Stomach (tissue), 9 donors: Measurements from ENCODE around the gene DRAP1. TPM values are rescaled to one million over a fixed set of nuclear protein-coding genes. Genes with fewer than 3 reads are reported as not detected.

ENCODE experiments used
- DNase-seq, 2 donors: peaks; one replicate each; pipeline versions ENCODE4 v3.0.0 to v3.0.0-alpha.2; 2013 to 2019
- H3K27ac ChIP-seq, 5 donors: fragments of 200-600 bp in 4 of 5; sonication (generic) in 4 of 5; one replicate each; pipeline ENCODE4 v1.5.1; 2013 to 2019; ENCODE audit warnings: mild to moderate bottlenecking in 1 of 5, moderate library complexity in 1 of 5
- H3K27me3 ChIP-seq, 3 donors: fragments of 200-600 bp; sonication (generic); one replicate each; pipeline ENCODE4 v1.5.1; 2017 to 2019; ENCODE audit warnings: mixed run types in 1 of 3
- H3K36me3 ChIP-seq, 4 donors: fragments of 200-600 bp; sonication (generic); 1 replicate in 3 of 4; 2 replicates in 1 of 4; pipeline ENCODE4 v1.5.1; 2016 to 2019
- H3K4me1 ChIP-seq, 4 donors: fragments of 200-600 bp; sonication (generic); one replicate each; pipeline ENCODE4 v1.5.1; 2016 to 2019
- H3K4me3 ChIP-seq, 4 donors: fragments of 200-600 bp; sonication (generic) in 3 of 4; one replicate each; pipeline ENCODE4 v1.5.1; 2016 to 2019; ENCODE audit warnings: mild to moderate bottlenecking in 1 of 4
- H3K9me3 ChIP-seq, 4 donors: fragments of 200-600 bp; sonication (generic); one replicate each; pipeline ENCODE4 v1.5.1; 2016 to 2019
- CTCF ChIP-seq, 7 experiments: fragments of 450-650 bp in 4 of 7; fragments of 200-600 bp in 3 of 7; sonication (generic) in 3 of 7; IDR thresholded peaks; one replicate each; pipeline ENCODE4 v1.5.1; 2016 to 2019; ENCODE audit warnings: antibody characterized with exemption in 7 of 7, control low read depth in 2 of 7, mild to moderate bottlenecking in 1 of 7
- EP300 ChIP-seq: sonication (generic); formaldehyde crosslinking; IDR thresholded peaks from one replicate; pipeline ENCODE4 v1.6.1; 2017; ENCODE audit warnings: antibody characterized with exemption
- POLR2A ChIP-seq, 4 donors: fragments of 450-650 bp; IDR thresholded peaks; one replicate each; pipeline ENCODE4 v1.6.1; 2016; ENCODE audit warnings: antibody characterized with exemption in 4 of 4, control low read depth in 2 of 4, mild to moderate bottlenecking in 1 of 4, moderate library complexity in 1 of 4
- POLR2AphosphoS5 ChIP-seq, 3 donors: sonication (generic); formaldehyde crosslinking; IDR thresholded peaks; one replicate each; pipeline ENCODE4 v1.6.1; 2016; ENCODE audit warnings: antibody characterized with exemption in 3 of 3
- WGBS, 5 donors: extraction: QIAGEN DNeasy Blood & Tissue Kit in 3 of 5; methylation state at CpG; one replicate each; pipeline versions ENCODE4 v1.1.5 to v1.1.7; 2013 to 2018; 5-methylcytosine and 5-hydroxymethylcytosine counted together
- intact Hi-C: fragments of 100-400 bp; cut with DNase I; formaldehyde crosslinking; loops from one replicate; pipeline ENCODE4 v1.15.1; 2023; ENCODE audit warnings: low total_unique reads
- polyA plus RNA-seq, 3 donors: library from polyadenylated mRNA; stranded (reverse); fragments of 200-250 nt; gene quantifications; one replicate each; pipeline ENCODE4 v1.2.3, GENCODE V29; 2013
- total RNA-seq, 5 donors: library from RNA; depleted of rRNA; stranded (reverse); fragments of >200 nt; gene quantifications; one replicate each; pipeline versions ENCODE4 v1.1.0 to v1.2.3, GENCODE V29; 2014 to 2016
- donor health status: healthy with polysubstance abuse.
- donor health status: Bipolar disorder and iron deficiency.
- donor health status: healthy.

The DRAP1 gene
- total and polyA plus RNA-seq, 8 donors: 13.3 to 133 (median 64.0) TPM

- TF ChIP-seq POLR2A (IDR thresholded peaks at IDR 0.05) (no peak), EP300 (no peak), CTCF (IDR thresholded peaks at IDR 0.05) (no peak), POLR2AphosphoS5 (IDR thresholded peaks at IDR 0.05) (no peak)
- H3K9me3 ChIP-seq: no peaks in the 10 kb centered on the region
- intact Hi-C loops: no loop called here
- H3K4me3 ChIP-seq: no peak overlapping the region
- H3K4me1 ChIP-seq: no peaks in the 10 kb centered on the region
- no peak for DNase-seq
- H3K27ac ChIP-seq: no peak overlapping the region
- no peaks in the 10 kb centered on the region for H3K36me3 ChIP-seq
- H3K27me3 ChIP-seq: peaks cover 0 to 25% (median 0%) of the 10 kb centered on the region in 3 donors
- WGBS, 5 donors: 74 to 85% (median 80%) methylated on average over 8 of the region's 8 CpGs
Observed at GRCh38 chr11:65944767-65945166, 25.5 kb downstream of the DRAP1 start.

GRCh38 chr11:65945430-65945911, 26.2 kb downstream of the DRAP1 start, which contains the start of gene TSGA10IP:
TSGA10IP (plus strand) TSS chr11:65945480; CDS start chr11:65945676, 196 bp downstream.
- TF ChIP-seq CTCF (IDR thresholded peaks at IDR 0.05) (no peak), POLR2A (IDR thresholded peaks at IDR 0.05) (no peak), POLR2AphosphoS5 (IDR thresholded peaks at IDR 0.05) (no peak), EP300 (no peak)
- Histone ChIP-seq H3K9me3 (no peaks in the 10 kb centered on the region), H3K27ac (no peak within 1 kb of the TSS), H3K4me3 (no peak within 1 kb of the TSS), H3K36me3 (no peaks in the 10 kb centered on the region), H3K4me1 (no peaks in the 10 kb centered on the region), H3K27me3 (peaks cover 0 to 19% (median 0%) of the 10 kb centered on the region in 3 donors)
- DNase-seq: no peak
- intact Hi-C loops: no loop called here
- WGBS, 5 donors: 54 to 71% (median 67%) methylated on average over 13 of the region's 13 CpGs

- TF ChIP-seq CTCF (IDR thresholded peaks at IDR 0.05) (no peak), POLR2AphosphoS5 (IDR thresholded peaks at IDR 0.05) (no peak), EP300 (no peak), POLR2A (IDR thresholded peaks at IDR 0.05) (no peak)
- intact Hi-C loops: no loop called here
- H3K27ac ChIP-seq: no peak overlapping the region
Observed at GRCh38 chr11:65945941-65946558, 26.8 kb downstream of the DRAP1 start.

GRCh38 chr11:65946655-65947054, 27.4 kb downstream of the DRAP1 start:
- DNase-seq: no peak
- H3K9me3 ChIP-seq: no peaks in the 10 kb centered on the region
- intact Hi-C loops: no loop called here
- H3K27ac ChIP-seq: no peak overlapping the region
- WGBS, 5 donors: 78 to 86% (median 81%) methylated on average over 3 to 4 of the region's 4 CpGs
- H3K4me1 ChIP-seq: no peaks in the 10 kb centered on the region
- H3K36me3 ChIP-seq: no peaks in the 10 kb centered on the region
- TF ChIP-seq POLR2A (IDR thresholded peaks at IDR 0.05): no peak
- H3K27me3 ChIP-seq: peaks cover 0 to 13% (median 0%) of the 10 kb centered on the region in 3 donors
- no peak overlapping the region for H3K4me3 ChIP-seq

More at GRCh38 chr11:65945941-65946558, 26.8 kb downstream of the DRAP1 start:
- H3K9me3 ChIP-seq: no peaks in the 10 kb centered on the region
- H3K4me1 ChIP-seq: no peaks in the 10 kb centered on the region
- peaks cover 0 to 15% (median 0%) of the 10 kb centered on the region in 3 donors for H3K27me3 ChIP-seq
- H3K36me3 ChIP-seq: no peaks in the 10 kb centered on the region
- 77 to 86% (median 83%) methylated on average over 11 of the region's 11 CpGs for WGBS, 5 donors
- no peak overlapping the region for H3K4me3 ChIP-seq
- DNase-seq: no peak

DNA sequence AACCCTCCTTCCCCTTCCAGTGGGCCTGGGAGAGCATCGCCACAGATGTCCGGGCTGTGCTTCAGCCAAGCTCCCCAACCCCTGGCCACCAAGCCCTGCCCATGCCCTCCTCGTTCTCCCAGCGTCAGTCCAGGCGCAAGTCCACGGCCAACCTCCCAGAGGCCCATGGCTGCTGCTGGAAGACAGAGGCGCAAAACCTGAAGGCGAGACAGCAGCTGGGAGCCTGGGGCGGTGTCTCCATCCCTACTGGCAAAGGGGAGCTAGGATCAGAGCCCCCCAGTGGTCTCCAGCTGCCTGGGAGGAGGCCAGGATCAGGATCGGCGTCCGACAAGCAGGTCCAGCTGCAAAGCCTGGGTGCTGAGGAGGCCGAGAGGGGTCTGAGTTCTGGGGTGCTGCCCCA, 27.9 kb downstream of the DRAP1 start:
- WGBS, 5 donors: 52 to 64% (median 60%) methylated on average over 11 to 13 of the region's 13 CpGs
- TF ChIP-seq EP300: no peak
- no peak for TF ChIP-seq CTCF (IDR thresholded peaks at IDR 0.05)
- TF ChIP-seq POLR2A (IDR thresholded peaks at IDR 0.05): no peak
- no peak for TF ChIP-seq POLR2AphosphoS5 (IDR thresholded peaks at IDR 0.05)
- intact Hi-C loops: no loop called here

More for the DNA sequence above, 27.9 kb downstream of the DRAP1 start:
- Histone ChIP-seq H3K27ac (no peak overlapping the region), H3K9me3 (no peaks in the 10 kb centered on the region), H3K4me1 (no peaks in the 10 kb centered on the region), H3K4me3 (no peak overlapping the region), H3K27me3 (peaks cover 0 to 13% (median 0%) of the 10 kb centered on the region in 3 donors), H3K36me3 (no peaks in the 10 kb centered on the region)
- DNase-seq: no peak
